Endothelial cell of umbilical vein (primary cell): ENCODE measurements around the gene RPS13. TPM values are rescaled to one million over a fixed set of nuclear protein-coding genes. Genes with fewer than 3 reads are reported as not detected.

ENCODE experiments used
- BruUV-seq: library from RNA; stranded (reverse); fragments of 400-500 nt; replicated peaks from 2 replicates; lab custom pipeline; 2021; lab: Mats Ljungman, UMichigan
- CTCF ChIA-PET: fragments of 300-600, 350-600 bp; sonication (Branson Sonifier 250); formaldehyde crosslinking; loops from one replicate; lab custom pipeline; 2021; ENCODE audit warnings: antibody characterized with exemption, inconsistent platforms; lab: Charles Lee
- POLR2A ChIA-PET: fragments of 300-600, 350-600 bp; sonication (Branson Sonifier 250); formaldehyde crosslinking; loops from one replicate; lab custom pipeline; 2021; ENCODE audit warnings: antibody characterized with exemption, inconsistent platforms; lab: Charles Lee
- DNase-seq: peaks from one replicate; pipeline ENCODE4 v3.0.0-alpha.2; 2011; ENCODE audit warnings: low read depth, low spot score
- FAIRE-seq: peaks from 2 replicates; lab custom pipeline; 2011; peaks lifted over from hg19 to GRCh38; lab: Jason Lieb, UNC
- H2AFZ ChIP-seq: 2 replicates; pipeline ENCODE4 v1.6.0; 2012; ENCODE audit warnings: low read depth, low read length, control low read depth, inconsistent platforms
- H3K27ac ChIP-seq: 2 replicates; pipeline ENCODE4 v1.5.1; 2011; ENCODE audit warnings: low read depth, mild to moderate bottlenecking, control low read depth, low read length, moderate library complexity; ENCODE audit not compliant: insufficient read depth
- H3K27me3 ChIP-seq, 2 experiments: 2 replicates each; pipeline versions ENCODE4 v1.6.0 to v1.6.1; 2011; ENCODE audit warnings: low read length in 2 of 2, mixed read lengths in 1 of 2; ENCODE audit not compliant: control insufficient read depth in 2 of 2, insufficient read depth in 2 of 2
- H3K36me3 ChIP-seq, 2 experiments: 2 replicates in 1 of 2; 3 replicates in 1 of 2; pipeline ENCODE4 v1.5.1; 2011; ENCODE audit warnings: low read length in 2 of 2, mild to moderate bottlenecking in 1 of 2, moderate library complexity in 1 of 2; ENCODE audit not compliant: control insufficient read depth in 2 of 2, insufficient read depth in 2 of 2; ENCODE audit errors: extremely low read depth in 1 of 2
- H3K4me1 ChIP-seq: 3 replicates; pipeline ENCODE4 v1.5.1; 2011; ENCODE audit warnings: mild to moderate bottlenecking, low read length; ENCODE audit not compliant: control insufficient read depth, insufficient read depth; ENCODE audit errors: extremely low read depth
- H3K4me2 ChIP-seq: 2 replicates; pipeline ENCODE4 v1.6.1; 2011; ENCODE audit warnings: low read length, control low read depth, mixed read lengths; ENCODE audit not compliant: insufficient read depth
- H3K4me3 ChIP-seq, 3 experiments: fragments of 200-600 bp in 1 of 3; sonication (generic), shearing (Covaris generic) in 1 of 3; replicated peaks in 1 of 3; 2 replicates each; pipeline ENCODE4 v1.5.1; 2011 to 2016; ENCODE audit warnings: control low read depth in 3 of 3, low read length in 3 of 3, mild to moderate bottlenecking in 2 of 3, inconsistent platforms in 1 of 3, low read depth in 1 of 3, moderate library complexity in 1 of 3; ENCODE audit not compliant: insufficient read depth in 1 of 3
- H3K79me2 ChIP-seq: 2 replicates; pipeline ENCODE4 v1.6.0; 2012; ENCODE audit warnings: low read length, inconsistent platforms; ENCODE audit not compliant: control insufficient read depth, insufficient read depth
- H3K9ac ChIP-seq: replicated peaks from 2 replicates; pipeline ENCODE3; 2011; ENCODE audit warnings: low read length, control low read depth; ENCODE audit not compliant: insufficient read depth; ENCODE audit errors: extremely low read depth
- H3K9me1 ChIP-seq: replicated peaks from 3 replicates; pipeline ENCODE4 v1.6.0; 2011; ENCODE audit warnings: mild to moderate bottlenecking, low read length; ENCODE audit not compliant: control insufficient read depth, insufficient read depth; ENCODE audit errors: extremely low read depth
- H3K9me3 ChIP-seq: replicated peaks from 2 replicates; pipeline ENCODE4 v1.5.1; 2012; ENCODE audit warnings: low read length, inconsistent platforms; ENCODE audit not compliant: control insufficient read depth, insufficient read depth
- H4K20me1 ChIP-seq: replicated peaks from 2 replicates; pipeline ENCODE3; 2011; ENCODE audit warnings: mild to moderate bottlenecking, low read length; ENCODE audit not compliant: control insufficient read depth, insufficient read depth; ENCODE audit errors: extremely low read depth
- FOS ChIP-seq: IDR thresholded peaks from 2 replicates; pipeline ENCODE4 v1.6.1; 2011; ENCODE audit warnings: mild to moderate bottlenecking, low read length, moderate library complexity, borderline replicate concordance; ENCODE audit not compliant: insufficient read depth
- JUN ChIP-seq: IDR thresholded peaks from 2 replicates; pipeline ENCODE4 v1.6.1; 2011; ENCODE audit warnings: borderline replicate concordance, low read depth; ENCODE audit not compliant: insufficient read length, insufficient read depth
- MAX ChIP-seq: IDR thresholded peaks from 2 replicates; pipeline ENCODE4 v1.6.1; 2011; ENCODE audit not compliant: insufficient read depth, insufficient read length
- MYC ChIP-seq: IDR thresholded peaks from one replicate; pipeline ENCODE4 v1.6.1; 2011; ENCODE audit warnings: mild to moderate bottlenecking, low read depth, low read length
- POLR2A ChIP-seq: IDR thresholded peaks from 2 replicates; pipeline ENCODE4 v1.6.1; 2012; ENCODE audit warnings: low read depth, mild to moderate bottlenecking, control low read depth, low read length
- POLR2AphosphoS5 ChIP-seq: IDR thresholded peaks from 2 replicates; pipeline ENCODE4 v1.6.1; 2012; ENCODE audit warnings: low read depth, mild to moderate bottlenecking, control low read depth, low read length, moderate library complexity; ENCODE audit not compliant: insufficient read depth
- dilution Hi-C: fragments of 300-500 bp; cut with MboI; formaldehyde crosslinking; loops from one replicate; pipeline ENCODE4 v1.15.0; 2019; ENCODE audit warnings: low sequenced_read_pairs; ENCODE audit not compliant: extremely low pct_ligation_motif_present
- intact Hi-C: fragments of 100-400 bp; cut with micrococcal nuclease; formaldehyde crosslinking; loops from one replicate; pipeline ENCODE4 v1.10.0; 2022
- polyA plus RNA-seq, 4 experiments: library from polyadenylated mRNA; depleted of rRNA in 3 of 4; stranded (reverse) in 3 of 4; unstranded in 1 of 4; fragments of >200 nt; gene quantifications; 2 replicates each; pipeline versions ENCODE4 v1.2.1 to v1.2.3, GENCODE V29; 2011 to 2012; ENCODE audit warnings: missing spikeins in 1 of 4
- total RNA-seq: library from RNA; stranded (reverse); gene quantifications from 2 replicates; pipeline ENCODE4 v1.2.3, GENCODE V29; 2021
- TF ChIP-seq, protein P1 (sequence below), 2 donors: IDR thresholded peaks; 1 replicate in 1 of 2; 2 replicates in 1 of 2; pipeline ENCODE4 v1.5.1; 2011; ENCODE audit warnings: low read length in 2 of 2, mild to moderate bottlenecking in 2 of 2, moderate library complexity in 2 of 2, control low read depth in 1 of 2, inconsistent platforms in 1 of 2, low read depth in 1 of 2; ENCODE audit not compliant: insufficient read depth in 1 of 2; ENCODE audit errors: extremely low read depth in 1 of 2

The RPS13 gene
- total and polyA plus RNA-seq, 2 donors (not counting 3 experiments of a cell fraction or from before 2014, with no cell fraction given) = 1,169 to 1,745 TPM

DNA sequence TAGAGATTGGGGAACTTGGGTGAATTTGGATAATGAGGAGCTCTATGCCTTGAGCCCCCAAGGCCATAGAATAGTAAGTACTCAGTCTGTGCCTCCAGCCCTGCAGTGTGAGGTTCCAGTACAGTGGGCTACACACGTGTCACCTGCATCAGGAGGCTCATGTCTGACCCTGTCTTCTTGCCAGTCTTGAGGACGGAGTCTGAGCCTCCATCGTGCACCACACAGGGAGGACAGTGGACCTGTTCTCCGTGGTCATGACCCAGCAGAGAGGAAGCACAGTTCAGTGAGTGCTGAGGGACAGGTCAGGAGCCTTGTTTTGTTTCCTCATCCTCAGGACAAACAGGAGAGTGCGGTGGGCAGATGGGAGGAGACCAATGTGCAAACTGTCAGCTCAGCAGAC, 30.8 kb downstream of the RPS13 start:
- Histone ChIP-seq H3K9ac (no peak overlapping the region), H4K20me1 (no peaks in the 10 kb centered on the region), H3K9me1 (no peaks in the 10 kb centered on the region), H3K27me3 (no peaks in the 10 kb centered on the region), H3K4me1 (no peaks in the 10 kb centered on the region), H3K27ac (no peak overlapping the region), H3K4me2 (no peak overlapping the region), H3K4me3 (no peak overlapping the region), H3K9me3 (no peaks in the 10 kb centered on the region), H2AFZ (no peak overlapping the region), H3K36me3 (no peaks in the 10 kb centered on the region), H3K79me2 (no peaks in the 10 kb centered on the region)
- BruUV-seq = no TSS peak
- ChIA-PET CTCF (interaction anchor here (1.3 kb wide), 1 partner anchor 261 kb away, joined by 3 read pairs; no protein-coding TSS in a partner anchor), POLR2A (no interaction called here)
- intact Hi-C loops = no loop called here
- dilution Hi-C loops = no loop called here
- TF ChIP-seq, protein P1, sequence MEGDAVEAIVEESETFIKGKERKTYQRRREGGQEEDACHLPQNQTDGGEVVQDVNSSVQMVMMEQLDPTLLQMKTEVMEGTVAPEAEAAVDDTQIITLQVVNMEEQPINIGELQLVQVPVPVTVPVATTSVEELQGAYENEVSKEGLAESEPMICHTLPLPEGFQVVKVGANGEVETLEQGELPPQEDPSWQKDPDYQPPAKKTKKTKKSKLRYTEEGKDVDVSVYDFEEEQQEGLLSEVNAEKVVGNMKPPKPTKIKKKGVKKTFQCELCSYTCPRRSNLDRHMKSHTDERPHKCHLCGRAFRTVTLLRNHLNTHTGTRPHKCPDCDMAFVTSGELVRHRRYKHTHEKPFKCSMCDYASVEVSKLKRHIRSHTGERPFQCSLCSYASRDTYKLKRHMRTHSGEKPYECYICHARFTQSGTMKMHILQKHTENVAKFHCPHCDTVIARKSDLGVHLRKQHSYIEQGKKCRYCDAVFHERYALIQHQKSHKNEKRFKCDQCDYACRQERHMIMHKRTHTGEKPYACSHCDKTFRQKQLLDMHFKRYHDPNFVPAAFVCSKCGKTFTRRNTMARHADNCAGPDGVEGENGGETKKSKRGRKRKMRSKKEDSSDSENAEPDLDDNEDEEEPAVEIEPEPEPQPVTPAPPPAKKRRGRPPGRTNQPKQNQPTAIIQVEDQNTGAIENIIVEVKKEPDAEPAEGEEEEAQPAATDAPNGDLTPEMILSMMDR (IDR thresholded peaks at IDR 0.05; ENCODE audit: extremely low read depth in 1 of 2, insufficient read depth in 1 of 2, low read depth in 1 of 2, low read length in 2 of 2) = no peak
- TF ChIP-seq JUN (no peak), POLR2A (no peak), MAX (no peak), MYC (no peak), POLR2AphosphoS5 (no peak), FOS (no peak)
- no peak for FAIRE-seq
- no peak for DNase-seq
